Type B pancreatic cell (in vitro differentiated cells): ENCODE results near the gene TSPAN15. TPM values are rescaled to one million over a fixed set of nuclear protein-coding genes. Genes with fewer than 3 reads are reported as not detected.

ENCODE experiments used
- DNase-seq: peaks from one replicate; pipeline ENCODE4 v3.0.0; 2021; ENCODE audit warnings: mixed read lengths; ENCODE audit not compliant: unreplicated experiment; ENCODE audit errors: extremely low spot score
- H3K27ac Mint-ChIP-seq: 2 replicates; pipeline ENCODE4 v1.8.0; 2021; ENCODE audit warnings: mild to moderate bottlenecking, mixed read lengths
- H3K27me3 Mint-ChIP-seq: 2 replicates; pipeline ENCODE4 v1.8.0; 2021; ENCODE audit warnings: mixed read lengths
- H3K36me3 Mint-ChIP-seq: 2 replicates; pipeline ENCODE4 v1.8.0; 2021; ENCODE audit warnings: mixed read lengths
- H3K4me1 Mint-ChIP-seq: one replicate; pipeline ENCODE4 v1.8.0; 2021; ENCODE audit warnings: mixed read lengths; ENCODE audit not compliant: unreplicated experiment
- H3K4me3 Mint-ChIP-seq: 2 replicates; pipeline ENCODE4 v1.8.0; 2021; ENCODE audit warnings: mild to moderate bottlenecking, mixed read lengths
- H3K9me3 Mint-ChIP-seq: 2 replicates; pipeline ENCODE4 v1.8.0; 2021; ENCODE audit warnings: mixed read lengths
- CTCF ChIP-seq: fragments of 200-600 bp; sonication (generic); conservative IDR thresholded peaks from 2 replicates; pipeline ENCODE4 v1.5.0; 2021; ENCODE audit warnings: antibody characterized with exemption, mild to moderate bottlenecking
- long read RNA-seq: library from polyadenylated mRNA; unstranded; transcript quantifications from one replicate; pipeline ENCODE4 v2.0.0, GENCODE V29; 2020
- total RNA-seq: library from RNA; stranded (reverse); gene quantifications from 2 replicates; pipeline ENCODE4 v1.2.1, GENCODE V29; 2021; ENCODE audit warnings: low replicate concordance

Gene TSPAN15
- total RNA-seq: 19.4 and 19.7 TPM in 2 replicates
- long read RNA-seq, transcript TSPAN15-201 (8 exons, 1,698 nt): major isoform, 21 of 29 reads
- long read RNA-seq, partial matches to known transcripts: 2 of 29 reads
- long read RNA-seq, other reads (novel, unspliced or antisense): 6 of 29 reads

DNA sequence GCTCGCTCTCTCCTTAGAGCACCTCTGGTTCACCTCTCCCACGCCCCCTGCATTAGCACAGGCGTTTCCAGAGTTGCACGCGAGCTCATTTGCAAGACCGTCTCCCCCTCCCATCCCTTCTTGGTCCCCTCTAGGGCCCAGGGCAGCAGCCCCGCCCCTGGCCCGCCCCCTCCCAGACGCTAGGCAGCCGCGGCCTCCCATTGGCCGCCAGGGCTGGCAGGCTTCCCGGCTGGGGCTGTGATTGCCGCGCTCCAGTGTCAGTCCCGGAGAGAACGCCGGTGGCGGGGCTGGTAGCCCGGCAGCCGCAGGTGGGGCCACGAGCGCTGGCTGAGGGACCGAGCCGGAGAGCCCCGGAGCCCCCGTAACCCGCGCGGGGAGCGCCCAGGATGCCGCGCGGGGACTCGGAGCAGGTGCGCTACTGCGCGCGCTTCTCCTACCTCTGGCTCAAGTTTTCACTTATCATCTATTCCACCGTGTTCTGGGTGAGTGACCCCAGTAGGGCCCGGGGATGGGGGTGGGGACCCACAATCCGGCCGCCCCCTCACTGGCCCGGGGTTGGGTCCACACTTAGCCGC is at the start of gene TSPAN15:
TSS of gene TSPAN15 (plus strand) at position 257 of the 575 bp plus-strand sequence. CDS start at position 387, 130 bp downstream.
- no peaks in the 10 kb centered on the region for H3K9me3 Mint-ChIP-seq
- DNase-seq: peak; percentile 87
- peak within 1 kb of the TSS; percentile 92 for H3K4me3 Mint-ChIP-seq
- peaks cover 19% of the 10 kb centered on the region for H3K4me1 Mint-ChIP-seq
- no peaks in the 10 kb centered on the region for H3K36me3 Mint-ChIP-seq
- peaks cover 23% of the 10 kb centered on the region for H3K27me3 Mint-ChIP-seq
- no peak for TF ChIP-seq CTCF
- peak within 1 kb of the TSS; percentile 76 for H3K27ac Mint-ChIP-seq

GRCh38 chr10:69402386-69402785 is 48.9 kb upstream of the TSPAN15 start:
- no peak for DNase-seq
- peaks cover 5% of the 10 kb centered on the region for H3K4me1 Mint-ChIP-seq
- H3K27ac Mint-ChIP-seq: no peak overlapping the region
- peaks cover 17% of the 10 kb centered on the region for H3K36me3 Mint-ChIP-seq
- no peaks in the 10 kb centered on the region for H3K27me3 Mint-ChIP-seq
- no peaks in the 10 kb centered on the region for H3K9me3 Mint-ChIP-seq
- no peak overlapping the region for H3K4me3 Mint-ChIP-seq
- no peak for TF ChIP-seq CTCF

GRCh38 chr10:69403066-69403465 is 48.2 kb upstream of the TSPAN15 start:
- H3K27ac Mint-ChIP-seq: no peak overlapping the region
- H3K9me3 Mint-ChIP-seq: no peaks in the 10 kb centered on the region
- H3K36me3 Mint-ChIP-seq: peaks cover 17% of the 10 kb centered on the region
- TF ChIP-seq CTCF: no peak
- no peak overlapping the region for H3K4me3 Mint-ChIP-seq
- no peak for DNase-seq
- H3K27me3 Mint-ChIP-seq: no peaks in the 10 kb centered on the region
- H3K4me1 Mint-ChIP-seq: peaks cover 5% of the 10 kb centered on the region

DNA sequence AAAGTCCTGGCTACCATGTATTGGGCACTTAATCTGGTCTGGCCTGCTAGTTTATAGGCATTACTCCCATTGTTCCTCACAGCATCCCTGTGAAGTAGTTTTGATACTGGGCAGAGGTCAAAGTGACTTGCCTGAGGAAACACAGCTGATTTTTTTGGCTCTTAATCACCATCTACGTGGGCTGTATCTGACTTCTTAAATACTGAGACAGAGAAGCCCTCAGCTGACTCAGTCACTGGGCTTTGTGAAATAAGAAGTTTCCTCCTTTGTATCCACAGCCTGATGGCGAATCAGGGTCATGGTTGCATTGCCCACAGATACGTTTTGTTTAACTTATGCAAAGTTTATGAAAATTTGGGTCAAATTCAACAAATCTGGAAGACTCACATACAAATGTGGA is 47.7 kb upstream of the TSPAN15 start:
- Mint-ChIP-seq H3K4me3 (no peak overlapping the region), H3K4me1 (peaks cover 9% of the 10 kb centered on the region), H3K27me3 (no peaks in the 10 kb centered on the region), H3K36me3 (peaks cover 16% of the 10 kb centered on the region), H3K27ac (no peak overlapping the region), H3K9me3 (no peaks in the 10 kb centered on the region)
- no peak for DNase-seq
- no peak for TF ChIP-seq CTCF

DNA sequence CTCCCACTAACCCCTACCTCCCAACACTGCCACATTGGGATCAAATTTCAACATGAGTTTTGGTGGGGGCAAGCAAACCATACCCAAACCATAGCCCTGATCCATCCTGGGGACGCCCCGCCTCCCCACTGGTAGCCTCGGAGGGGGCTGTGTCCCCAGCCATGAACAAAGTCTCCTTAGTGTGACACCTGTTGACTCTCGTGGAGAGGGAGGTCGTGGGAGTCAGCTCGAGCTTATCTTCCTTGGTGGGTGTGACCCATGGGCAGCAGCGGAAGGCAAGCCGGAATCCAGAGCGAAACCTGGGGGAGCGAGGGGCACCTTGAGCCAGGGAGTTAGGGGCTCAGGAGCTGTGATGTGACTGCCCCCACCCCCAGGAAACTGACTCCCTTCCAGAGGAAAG is 46.5 kb upstream of the TSPAN15 start:
- H3K27ac Mint-ChIP-seq: no peak overlapping the region
- DNase-seq: no peak
- H3K27me3 Mint-ChIP-seq: no peaks in the 10 kb centered on the region
- peaks cover 11% of the 10 kb centered on the region for H3K36me3 Mint-ChIP-seq
- TF ChIP-seq CTCF: no peak
- peaks cover 9% of the 10 kb centered on the region for H3K4me1 Mint-ChIP-seq
- no peaks in the 10 kb centered on the region for H3K9me3 Mint-ChIP-seq
- H3K4me3 Mint-ChIP-seq: no peak overlapping the region
